HG03196 (cell line): ENCODE data around the gene BICD1.

Source experiments
- ATAC-seq: cut with Tn5 transposase; IDR thresholded peaks from one replicate; pipeline ENCODE4 v1.9.1; 2021; ENCODE audit not compliant: unreplicated experiment

The BICD1 gene

DNA sequence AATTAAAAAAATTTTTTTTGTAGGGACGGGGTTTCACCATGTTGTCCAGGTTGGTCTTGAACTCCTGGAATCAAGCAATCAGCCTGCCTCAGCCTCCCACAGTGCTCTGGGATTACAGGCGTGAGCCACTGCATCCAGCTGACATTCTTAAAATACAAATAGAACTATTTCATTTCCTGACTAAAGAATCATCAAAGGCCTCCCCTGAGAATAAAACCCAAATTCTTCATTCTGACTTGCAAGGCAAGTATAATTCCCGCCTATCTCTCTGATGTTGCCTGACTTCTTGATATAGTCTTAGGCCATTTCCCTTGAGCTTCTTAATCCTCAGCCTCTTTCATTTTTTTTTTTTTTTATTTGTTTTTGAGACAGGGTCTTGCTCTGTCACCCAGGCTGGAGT lies 4.4 kb upstream of the BICD1 start:
- no peak for ATAC-seq

DNA sequence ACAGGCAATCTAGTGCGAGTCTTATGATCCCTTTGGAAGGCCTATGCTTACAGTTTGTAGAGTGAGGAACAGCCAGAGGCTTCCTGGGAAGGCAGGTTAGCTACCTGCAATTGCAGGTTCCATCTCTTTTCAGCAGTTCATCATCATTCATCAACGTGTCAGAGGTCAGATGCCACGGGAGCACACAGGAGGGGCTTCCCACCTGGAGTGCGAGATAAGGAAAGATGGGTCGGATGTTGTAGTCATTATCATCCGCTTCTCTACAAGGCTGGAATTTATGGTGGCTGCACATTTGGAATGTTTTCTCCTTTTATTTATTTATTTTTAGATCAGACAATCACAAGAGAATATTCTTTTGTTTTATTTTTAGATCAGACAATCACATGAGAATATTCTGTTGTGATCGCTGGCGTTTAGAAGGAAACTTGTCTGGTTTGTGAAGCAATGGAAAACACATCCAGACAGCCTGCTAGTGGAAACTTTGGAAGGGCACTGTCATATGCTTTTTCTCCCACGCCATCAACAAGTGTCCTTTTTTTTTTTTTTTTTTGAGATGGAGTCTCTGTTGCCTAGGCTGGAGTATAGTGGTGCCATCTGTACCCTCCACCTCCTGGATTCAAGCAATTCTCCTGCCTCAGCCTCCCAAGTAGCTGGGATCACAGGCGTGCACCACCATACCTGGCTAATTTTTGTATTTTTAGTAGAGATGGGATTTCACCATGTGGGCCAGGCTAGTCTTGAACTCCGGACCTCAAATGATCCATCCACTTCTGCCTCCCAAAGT lies 1.9 kb upstream of the BICD1 start:
- no peak for ATAC-seq

DNA sequence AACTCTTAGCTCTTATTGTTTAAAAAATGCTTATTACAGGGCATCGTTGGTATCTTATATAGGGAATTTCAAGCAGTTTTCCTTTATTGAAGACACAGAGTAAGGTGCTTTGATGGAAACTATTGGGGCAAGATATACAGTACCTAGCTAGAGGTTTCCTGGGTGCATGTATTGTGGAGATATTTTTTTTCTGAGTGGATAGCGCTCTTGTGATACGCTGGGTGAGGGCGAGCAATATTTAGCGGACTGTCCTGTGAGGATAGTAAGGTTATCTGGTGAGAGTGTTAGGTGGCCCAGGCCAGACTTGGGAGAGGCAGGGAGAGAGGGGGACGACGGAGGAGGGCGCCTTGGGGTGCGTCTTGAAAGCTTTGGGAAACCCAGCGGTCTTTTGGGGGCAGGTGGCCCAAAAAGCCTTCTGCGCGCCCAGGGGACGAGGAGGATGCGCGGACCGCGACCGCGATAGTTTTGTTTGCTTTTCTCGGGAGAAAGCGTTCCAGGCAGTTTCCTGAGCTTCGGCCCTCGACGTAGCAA lies 596 bp upstream of the BICD1 start:
- no peak for ATAC-seq

DNA sequence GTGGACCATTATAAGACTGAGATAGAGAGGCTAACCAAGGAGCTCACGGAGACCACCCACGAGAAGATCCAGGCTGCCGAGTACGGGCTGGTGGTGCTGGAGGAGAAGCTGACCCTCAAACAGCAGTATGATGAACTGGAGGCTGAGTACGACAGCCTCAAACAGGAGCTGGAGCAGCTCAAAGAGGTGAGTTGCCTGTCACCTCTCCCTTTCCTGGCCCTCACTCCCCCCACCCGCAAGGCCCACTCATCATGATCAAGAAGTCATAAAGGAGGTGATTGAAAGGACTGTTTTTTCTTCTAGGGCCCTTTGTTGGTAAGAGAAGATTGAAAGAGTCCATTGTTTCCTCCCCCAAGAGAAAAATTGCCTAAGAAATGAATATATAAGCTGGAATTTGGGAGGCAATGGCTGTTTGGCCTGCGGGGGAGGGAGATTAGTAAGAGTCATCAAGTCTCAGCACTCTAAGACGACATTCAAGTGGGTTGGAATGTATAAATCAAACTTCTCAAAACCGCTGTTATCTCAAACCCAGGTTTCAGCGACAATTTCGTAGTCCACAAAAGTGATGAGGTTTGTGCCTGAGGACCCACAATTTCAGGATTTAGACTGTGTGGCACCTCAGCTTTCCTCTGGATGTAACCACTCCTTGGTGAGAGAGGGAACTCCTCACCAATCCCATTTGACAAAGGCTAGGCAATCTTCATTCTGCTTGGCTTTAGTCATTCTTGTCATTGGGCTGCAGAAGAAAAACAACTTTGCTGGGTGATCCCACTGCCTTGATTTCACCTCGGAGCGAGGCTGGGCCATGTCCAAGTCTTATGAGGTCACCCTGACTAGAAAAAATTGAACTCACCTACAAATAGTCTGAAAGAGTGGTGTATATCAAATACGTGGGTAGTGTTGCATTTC lies 966 bp downstream of the BICD1 start:
- no peak for ATAC-seq

DNA sequence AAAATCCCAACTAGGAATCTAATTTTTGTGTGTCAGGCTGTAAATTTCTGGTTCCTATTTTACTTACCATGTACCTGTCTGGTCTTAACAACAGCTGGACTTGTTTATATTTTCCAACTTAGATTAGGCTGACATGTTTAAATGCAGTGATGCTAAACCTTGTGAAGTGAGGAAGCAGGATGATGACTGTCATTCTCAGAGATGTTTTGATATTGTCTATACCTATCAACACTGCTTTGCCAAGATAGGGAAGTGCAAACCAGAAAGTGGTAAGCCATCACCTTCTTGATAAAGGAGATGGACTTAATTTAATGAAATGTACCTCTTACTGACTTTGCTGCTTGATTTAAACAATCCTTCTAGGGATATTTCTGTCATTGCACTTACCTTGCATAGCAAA lies 2.1 kb downstream of the BICD1 start:
- ATAC-seq, result no peak

DNA sequence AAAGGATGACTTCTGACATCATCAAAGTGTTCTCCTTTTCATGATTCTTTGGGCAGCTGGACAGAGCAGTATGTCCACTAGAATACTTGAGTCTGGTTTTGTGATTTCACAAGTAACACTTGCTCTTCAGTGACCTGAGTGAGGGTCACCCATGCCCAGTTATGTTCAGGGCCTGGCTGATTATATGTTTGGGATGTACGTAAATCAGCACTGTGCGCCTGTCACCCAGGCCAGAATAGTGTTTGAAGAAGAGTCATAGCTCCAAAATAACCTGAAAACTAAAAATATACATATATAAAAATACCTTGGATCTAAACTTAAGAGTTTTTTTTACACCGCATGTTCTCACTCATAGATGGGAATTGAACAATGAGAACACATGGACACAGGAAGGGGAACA lies 3.8 kb downstream of the BICD1 start:
- ATAC-seq, result no peak

DNA sequence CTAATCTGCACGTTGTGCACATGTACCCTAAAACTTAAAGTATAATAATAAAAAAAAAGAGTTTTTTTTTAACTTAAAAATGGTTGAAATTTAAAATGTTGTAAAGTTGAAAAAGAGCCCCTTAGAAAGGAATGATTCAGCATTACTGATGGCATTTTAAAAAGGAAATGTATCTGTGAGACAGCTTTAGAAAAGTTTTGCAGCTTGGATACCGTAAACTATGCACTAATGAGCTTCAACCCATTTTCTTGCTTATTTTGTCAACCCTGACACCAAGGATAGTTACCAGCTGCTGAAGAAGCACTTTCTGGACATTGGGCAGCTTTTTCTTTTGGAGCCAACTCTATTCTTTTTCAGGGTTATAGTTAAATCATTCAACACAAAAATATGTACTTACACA lies 4.3 kb downstream of the BICD1 start:
- ATAC-seq, result no peak

DNA sequence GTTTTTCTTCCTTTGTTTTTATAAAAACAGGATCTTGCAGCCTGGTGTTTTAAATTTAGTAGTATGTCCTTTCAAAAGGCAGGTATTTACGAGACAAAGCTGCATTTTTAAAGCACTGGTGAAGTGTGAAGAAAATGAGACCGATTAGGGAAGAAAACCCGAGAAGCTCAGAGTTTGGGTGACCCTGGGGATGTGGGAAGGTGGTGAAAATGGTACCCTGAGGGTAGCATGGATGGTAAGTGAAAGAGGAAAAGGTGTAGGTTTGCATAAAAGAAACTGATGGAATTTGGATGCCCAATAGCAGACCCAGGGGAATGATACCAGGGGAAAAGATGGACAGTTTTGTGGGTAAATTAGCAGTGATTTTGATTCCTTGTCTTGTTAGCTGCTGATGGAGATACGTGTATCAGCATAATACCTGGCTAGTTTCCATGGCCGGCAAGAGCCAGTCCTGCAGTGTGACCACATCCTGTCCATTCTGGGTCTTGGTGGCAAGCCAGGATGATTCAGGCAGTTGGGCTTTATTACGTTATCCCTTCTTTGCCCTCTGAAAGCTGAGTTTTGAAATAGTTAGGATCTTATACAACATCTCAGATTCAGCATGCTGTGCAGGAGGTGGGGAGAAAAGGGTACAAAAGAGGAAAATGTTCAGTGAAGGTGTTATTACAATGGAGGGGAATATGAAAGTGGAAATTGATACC lies 8.9 kb downstream of the BICD1 start:
- ATAC-seq, result no peak

DNA sequence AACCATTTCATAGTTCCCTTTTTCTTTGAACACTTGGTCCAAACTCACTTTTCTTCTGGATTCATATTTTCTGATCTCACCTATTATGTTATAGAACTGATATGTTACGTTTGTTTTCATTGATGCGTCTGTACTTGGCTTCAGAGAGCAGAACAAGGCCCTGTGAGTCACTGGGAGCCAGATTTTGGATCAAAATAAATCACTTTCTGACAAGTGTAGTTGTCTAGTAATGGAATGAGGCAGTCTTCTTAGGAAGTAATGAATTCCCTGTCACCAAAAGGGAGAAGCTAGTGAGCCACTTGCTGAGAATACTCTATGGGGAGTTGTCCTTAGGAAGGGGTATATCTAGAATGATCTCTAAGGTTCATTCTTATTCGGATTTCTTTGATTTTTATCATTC lies 10.2 kb downstream of the BICD1 start:
- ATAC-seq, result no peak

DNA sequence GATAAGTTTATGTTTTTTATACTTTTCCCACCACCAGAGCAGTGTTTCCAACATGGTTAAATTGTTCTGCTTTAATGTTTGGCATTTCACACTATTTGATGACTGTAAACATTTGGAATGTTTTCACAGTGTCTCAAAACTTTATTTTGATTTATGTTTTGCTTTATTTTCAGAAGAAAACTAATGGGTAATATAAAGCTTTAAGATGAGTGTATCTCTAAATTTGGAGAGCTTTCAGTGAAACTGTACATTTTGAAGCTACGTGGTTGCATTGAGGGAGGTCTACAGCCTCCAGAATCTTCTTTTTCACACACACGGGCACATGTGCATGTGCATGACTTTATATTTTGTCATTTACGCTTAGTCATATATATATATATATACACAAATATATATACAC lies 10.7 kb downstream of the BICD1 start:
- no peak for ATAC-seq

DNA sequence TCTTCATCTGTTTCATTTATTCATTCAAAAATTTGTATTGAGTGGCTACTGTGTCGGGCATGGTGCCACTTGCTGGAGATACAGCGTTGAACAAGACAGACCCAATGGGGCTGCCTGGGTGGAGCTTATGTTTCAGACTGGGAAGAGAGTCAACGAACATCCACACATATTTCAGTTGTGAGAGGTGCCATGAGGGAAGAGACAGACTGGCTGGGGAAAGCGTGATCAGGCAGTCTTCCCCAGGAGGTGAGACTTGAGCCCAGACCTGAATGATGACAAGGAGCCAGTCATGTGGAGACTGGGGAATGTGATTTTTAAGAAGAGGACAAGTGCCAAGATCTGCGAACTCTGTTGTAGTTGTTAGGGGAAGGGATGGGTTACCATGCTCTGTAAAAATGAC lies 12.2 kb downstream of the BICD1 start:
- ATAC-seq, result no peak

DNA sequence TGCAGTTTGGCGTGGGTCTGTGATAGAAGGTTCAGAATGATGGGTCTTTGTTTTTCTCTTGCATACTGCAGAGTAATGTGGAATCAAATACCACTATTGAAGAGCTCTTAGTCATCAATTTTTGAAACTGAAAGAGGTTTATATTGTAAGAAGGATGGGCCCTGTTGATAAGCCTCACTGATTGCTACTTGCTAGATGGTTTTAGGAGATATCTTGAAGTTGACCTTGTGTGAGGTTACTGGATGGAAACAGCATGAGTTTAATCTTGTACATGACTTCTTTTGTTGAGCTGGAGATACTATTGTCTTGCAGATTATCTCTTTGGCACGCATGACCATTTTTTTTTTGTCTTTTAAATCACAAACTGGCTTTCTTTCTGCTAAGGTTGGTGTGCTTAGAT lies 13.8 kb downstream of the BICD1 start:
- peak; percentile 88 for ATAC-seq

DNA sequence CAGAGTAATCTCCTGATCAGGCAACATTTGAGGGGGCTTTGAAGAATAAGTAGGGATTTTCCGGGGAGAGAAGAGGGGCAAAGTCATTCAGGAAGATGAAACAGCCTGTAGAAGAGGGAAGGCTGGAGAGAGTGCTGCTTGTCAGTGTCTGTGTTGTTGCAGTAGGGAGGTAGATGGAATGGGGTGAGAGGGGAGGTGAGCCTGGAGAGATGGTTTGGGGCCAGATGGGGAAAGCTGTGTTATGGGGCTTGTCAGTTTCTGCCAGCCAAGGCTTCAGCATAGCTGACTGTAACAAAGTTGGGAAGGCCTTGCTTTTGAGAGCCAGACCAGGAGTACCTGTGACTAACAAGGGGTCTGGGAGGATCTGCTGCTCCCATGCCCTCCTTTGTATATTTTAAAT lies 18.0 kb downstream of the BICD1 start:
- ATAC-seq, result no peak

DNA sequence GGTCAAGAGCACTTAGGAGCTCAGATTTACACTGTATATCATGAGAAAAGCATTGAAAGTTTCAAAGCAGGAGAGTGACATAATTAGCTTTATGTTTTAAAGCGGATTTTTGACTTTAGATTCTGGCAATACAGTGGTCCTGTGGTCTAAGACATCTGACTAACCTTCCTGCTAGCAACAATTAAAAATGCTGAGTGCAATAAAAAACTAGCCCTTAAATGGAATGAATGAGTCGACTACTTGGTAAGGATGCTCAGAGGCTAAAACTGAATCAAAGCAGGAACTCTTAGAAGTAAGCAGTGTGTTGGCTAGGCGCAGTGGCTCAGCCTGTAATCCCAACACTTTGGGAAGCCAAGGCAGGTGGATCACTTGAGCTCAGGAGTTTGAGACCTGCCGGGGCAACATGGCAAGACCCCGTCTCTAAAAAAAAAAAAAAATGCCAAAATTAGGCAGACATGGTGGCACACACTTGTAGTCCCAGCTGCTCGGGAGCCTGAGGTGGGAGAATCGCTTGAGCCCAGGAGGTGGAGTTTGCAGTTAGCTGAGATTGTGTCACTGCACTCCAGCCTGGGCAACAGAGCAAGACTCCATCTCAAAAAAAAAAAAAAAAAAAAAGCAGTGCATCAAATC lies 18.9 kb downstream of the BICD1 start:
- ATAC-seq, result no peak

DNA sequence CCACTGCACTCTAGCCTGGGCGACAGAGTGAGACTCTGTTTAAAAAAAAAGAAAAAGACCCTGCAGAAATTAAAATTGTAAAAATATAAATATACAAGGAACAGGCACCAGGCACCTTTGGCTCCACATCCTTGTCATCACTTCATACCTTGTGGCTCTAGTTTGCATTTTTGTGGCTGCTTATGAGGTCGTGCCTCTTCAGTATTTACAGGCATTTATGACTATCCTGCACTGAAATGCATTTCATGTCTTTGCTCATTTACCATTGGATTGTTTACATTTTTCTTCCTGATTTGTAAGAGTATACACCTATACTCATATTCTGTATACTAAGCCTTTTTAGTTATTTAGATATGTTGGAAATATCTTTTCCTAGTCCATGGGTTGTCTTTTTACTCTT lies 20.1 kb downstream of the BICD1 start:
- no peak for ATAC-seq

DNA sequence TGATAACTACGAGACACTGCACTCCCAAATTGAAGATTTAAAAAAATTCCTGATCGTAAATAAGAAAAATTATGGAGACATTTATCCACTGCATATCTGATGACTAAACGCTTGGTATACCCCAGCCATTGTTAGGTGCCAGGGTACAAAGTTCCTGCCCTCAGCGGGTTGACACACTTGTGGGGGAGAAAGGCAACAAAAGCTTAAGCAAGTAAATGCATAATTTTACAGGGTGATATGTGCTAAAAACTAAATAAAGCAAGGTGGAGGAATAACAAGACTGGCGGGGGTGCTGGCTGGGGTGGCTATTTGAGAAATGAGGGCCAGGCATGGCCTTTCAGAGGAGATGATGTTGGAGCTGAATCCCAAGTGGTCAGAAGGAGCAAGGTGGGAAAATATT lies 25.0 kb downstream of the BICD1 start:
- ATAC-seq, result no peak

DNA sequence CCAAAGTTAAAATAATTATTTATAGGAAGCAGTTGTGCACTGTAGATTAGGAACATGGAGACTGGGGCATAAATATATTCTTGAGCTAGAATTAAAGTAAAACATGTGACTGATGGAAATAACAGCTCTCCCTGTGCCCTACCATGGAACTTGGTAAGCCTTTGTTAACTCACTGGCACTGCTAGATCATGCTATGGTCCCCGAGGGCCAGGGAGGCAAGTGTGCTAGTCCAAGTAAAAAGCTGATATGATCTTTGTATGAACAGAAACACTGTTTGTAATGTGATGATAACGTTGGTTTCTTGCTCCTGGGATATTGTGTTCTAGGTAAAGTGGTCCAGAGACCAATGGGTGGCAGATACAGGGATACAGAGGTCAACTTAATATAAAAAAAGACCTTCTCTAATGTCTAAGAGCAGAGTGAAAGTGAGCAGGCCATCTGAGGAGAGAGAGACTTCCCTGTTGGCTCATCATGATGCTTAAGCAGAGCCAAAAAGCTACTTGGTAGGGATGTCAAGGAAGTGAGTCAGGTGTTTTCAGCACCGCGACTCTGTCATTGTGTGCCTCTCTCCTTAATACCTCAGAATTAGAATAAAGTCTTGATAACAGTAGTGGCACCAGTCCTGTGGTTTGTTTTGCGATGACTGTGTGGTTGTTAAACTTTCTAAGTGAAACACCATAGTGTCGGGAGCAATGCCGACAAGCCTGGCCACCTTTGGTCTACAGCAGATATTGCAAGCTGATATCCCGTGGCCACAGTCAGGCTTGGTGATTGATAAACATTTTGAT lies 27.6 kb downstream of the BICD1 start:
- ATAC-seq, result peak; percentile 69

DNA sequence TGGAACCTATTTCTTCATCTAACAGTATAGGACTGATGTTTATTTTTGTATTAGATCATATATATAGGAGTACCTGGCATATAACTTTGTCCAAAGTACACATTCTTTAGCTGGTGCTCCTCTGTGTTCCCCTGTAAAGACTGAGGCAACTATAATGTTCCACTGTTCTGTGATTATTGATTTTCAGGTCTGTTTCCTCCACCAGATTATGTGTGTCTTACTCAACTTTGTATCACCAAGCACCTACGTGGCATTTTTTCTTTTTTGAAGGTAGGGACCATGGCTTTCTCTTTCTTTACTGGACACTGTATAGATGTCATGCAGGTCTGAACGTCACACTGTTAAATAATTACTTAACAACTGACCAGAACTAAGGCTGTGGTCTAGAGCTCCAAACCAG lies 29.3 kb downstream of the BICD1 start:
- no peak for ATAC-seq

DNA sequence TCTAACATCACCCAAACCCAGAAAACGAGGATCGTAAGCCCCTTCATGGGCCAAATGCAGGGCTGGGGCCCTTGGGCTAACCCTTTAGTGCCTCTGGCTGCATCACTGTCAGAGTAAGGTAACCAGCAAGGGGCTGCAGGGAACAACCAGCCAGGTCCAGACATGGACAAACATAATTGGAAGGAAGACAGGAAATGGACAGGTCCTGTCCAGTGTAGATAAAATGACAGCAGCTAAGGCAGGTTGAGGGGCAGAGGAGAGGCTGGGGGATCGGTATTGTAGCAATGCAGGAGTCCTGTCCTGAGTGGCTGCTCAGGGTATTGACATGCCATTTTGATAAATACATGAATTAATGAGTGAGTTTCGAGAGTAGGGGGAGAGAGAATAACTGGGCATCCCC lies 29.8 kb downstream of the BICD1 start:
- ATAC-seq, result no peak

DNA sequence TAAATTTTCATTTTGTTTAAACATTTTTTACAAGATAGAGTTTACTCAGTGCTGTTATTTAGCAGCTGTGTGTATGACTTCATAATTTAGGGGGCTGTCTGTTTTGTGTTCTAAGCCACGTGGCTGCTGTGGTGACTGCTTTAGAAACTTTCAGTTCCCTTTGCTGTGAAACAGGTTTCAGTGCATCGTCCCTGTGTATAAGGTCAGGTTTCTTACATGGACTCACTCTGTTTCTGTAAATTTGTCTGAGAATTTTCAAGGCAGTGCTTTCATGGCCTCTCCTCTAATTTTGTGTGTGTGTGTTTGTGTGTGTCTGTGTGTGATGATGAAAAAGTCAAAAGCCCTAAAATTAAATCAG lies 32.4 kb downstream of the BICD1 start:
- peak; percentile 86 for ATAC-seq
